Osteoblast (primary cell): ENCODE measurements around the gene PPFIA2. TPM values are rescaled to one million over a fixed set of nuclear protein-coding genes. Genes with fewer than 3 reads are reported as not detected.

Source experiments
- DNase-seq: peaks from one replicate; pipeline ENCODE4 v3.0.0; 2011; ENCODE audit warnings: low spot score, mixed read lengths; ENCODE audit not compliant: insufficient read length; ENCODE audit errors: missing footprints
- H2AFZ ChIP-seq: 2 replicates; pipeline ENCODE4 v1.6.0; 2011; ENCODE audit warnings: mild to moderate bottlenecking, low read length
- H3K27ac ChIP-seq: 2 replicates; pipeline ENCODE4 v1.5.1; 2011; ENCODE audit warnings: mild to moderate bottlenecking, low read depth, low read length, moderate library complexity
- H3K27me3 ChIP-seq: 2 replicates; pipeline ENCODE4 v1.6.0; 2012; ENCODE audit warnings: mild to moderate bottlenecking, control low read depth, inconsistent platforms, low read length, moderate library complexity; ENCODE audit not compliant: insufficient read depth
- H3K36me3 ChIP-seq: 2 replicates; pipeline ENCODE4 v1.5.1; 2011; ENCODE audit warnings: mild to moderate bottlenecking, low read length, control low read depth, moderate library complexity; ENCODE audit not compliant: insufficient read depth
- H3K4me1 ChIP-seq: 2 replicates; pipeline ENCODE4 v1.5.1; 2011; ENCODE audit warnings: mild to moderate bottlenecking, low read length, control low read depth, moderate library complexity; ENCODE audit not compliant: insufficient read depth
- H3K4me2 ChIP-seq: 2 replicates; pipeline ENCODE4 v1.6.0; 2011; ENCODE audit warnings: mild to moderate bottlenecking, low read length; ENCODE audit not compliant: insufficient read depth
- H3K4me3 ChIP-seq: fragments of 200-600 bp; sonication (generic); 3 replicates; pipeline ENCODE4 v1.5.1; 2012; ENCODE audit warnings: mild to moderate bottlenecking, low read length, inconsistent platforms; ENCODE audit not compliant: insufficient read depth
- H3K79me2 ChIP-seq: 2 replicates; pipeline ENCODE4 v1.6.0; 2012; ENCODE audit warnings: mild to moderate bottlenecking, low read length, control low read depth, inconsistent platforms; ENCODE audit not compliant: insufficient read depth
- H3K9me3 ChIP-seq: 2 replicates; pipeline ENCODE4 v1.5.1; 2011; ENCODE audit warnings: low read depth, low read length, control low read depth
- H4K20me1 ChIP-seq: 2 replicates; pipeline ENCODE4 v1.6.0; 2012; ENCODE audit warnings: mild to moderate bottlenecking, low read length, control low read depth; ENCODE audit not compliant: insufficient read depth
- total RNA-seq: library from RNA; depleted of rRNA; stranded (reverse); fragments of >200 nt; gene quantifications from 2 replicates; pipeline ENCODE4 v1.2.3, GENCODE V29; 2012
- TF ChIP-seq, protein P1 (sequence below): IDR thresholded peaks from 2 replicates; pipeline ENCODE4 v1.5.1; 2011; ENCODE audit warnings: mild to moderate bottlenecking, low read depth, low read length, moderate library complexity; ENCODE audit errors: extremely low read depth

PPFIA2 gene
- total RNA-seq, 1 donor = 3.3 TPM

DNA sequence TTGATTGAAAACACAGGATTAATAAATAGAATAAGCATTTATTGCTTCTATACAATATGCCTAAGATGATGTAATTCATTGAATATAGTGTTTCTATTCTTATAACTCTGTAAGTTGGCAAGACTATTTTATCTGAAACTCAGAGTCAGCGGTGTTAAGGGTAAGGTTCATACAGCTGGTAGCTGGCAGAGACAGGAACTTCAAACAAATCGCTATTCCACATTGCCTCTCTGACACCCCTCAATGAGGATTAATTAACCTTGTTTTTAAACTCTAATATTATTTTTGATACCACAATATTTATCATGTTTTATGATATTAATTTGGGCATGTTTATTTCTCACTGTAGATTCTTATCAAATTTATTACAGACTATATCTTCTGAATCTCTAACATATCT lies 357.9 kb downstream of the PPFIA2 start:
- TF ChIP-seq, protein P1, sequence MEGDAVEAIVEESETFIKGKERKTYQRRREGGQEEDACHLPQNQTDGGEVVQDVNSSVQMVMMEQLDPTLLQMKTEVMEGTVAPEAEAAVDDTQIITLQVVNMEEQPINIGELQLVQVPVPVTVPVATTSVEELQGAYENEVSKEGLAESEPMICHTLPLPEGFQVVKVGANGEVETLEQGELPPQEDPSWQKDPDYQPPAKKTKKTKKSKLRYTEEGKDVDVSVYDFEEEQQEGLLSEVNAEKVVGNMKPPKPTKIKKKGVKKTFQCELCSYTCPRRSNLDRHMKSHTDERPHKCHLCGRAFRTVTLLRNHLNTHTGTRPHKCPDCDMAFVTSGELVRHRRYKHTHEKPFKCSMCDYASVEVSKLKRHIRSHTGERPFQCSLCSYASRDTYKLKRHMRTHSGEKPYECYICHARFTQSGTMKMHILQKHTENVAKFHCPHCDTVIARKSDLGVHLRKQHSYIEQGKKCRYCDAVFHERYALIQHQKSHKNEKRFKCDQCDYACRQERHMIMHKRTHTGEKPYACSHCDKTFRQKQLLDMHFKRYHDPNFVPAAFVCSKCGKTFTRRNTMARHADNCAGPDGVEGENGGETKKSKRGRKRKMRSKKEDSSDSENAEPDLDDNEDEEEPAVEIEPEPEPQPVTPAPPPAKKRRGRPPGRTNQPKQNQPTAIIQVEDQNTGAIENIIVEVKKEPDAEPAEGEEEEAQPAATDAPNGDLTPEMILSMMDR = no peak
- H3K4me3 ChIP-seq = no peak overlapping the region

DNA sequence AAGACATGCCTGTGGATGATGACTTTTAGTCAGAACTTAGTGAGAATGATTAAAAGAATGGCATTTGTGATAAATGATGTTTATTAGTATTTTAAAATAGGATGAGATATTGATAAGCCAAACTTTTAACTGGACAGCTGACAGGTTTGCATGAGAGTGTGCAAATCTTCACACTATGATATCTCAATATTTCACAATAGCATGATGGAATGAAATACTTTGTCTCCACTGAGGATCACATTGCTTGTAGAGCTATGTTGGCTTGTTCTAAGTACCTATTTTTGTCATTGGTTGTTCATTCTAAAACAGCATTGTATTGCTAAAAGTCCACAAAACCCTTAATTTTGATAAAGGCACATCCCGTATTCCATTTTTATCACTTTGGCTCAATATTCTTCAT lies 359.1 kb downstream of the PPFIA2 start:
- Histone ChIP-seq H3K27ac (no peak overlapping the region), H3K4me3 (no peak overlapping the region), H3K36me3 (no peaks in the 10 kb centered on the region), H4K20me1 (no peaks in the 10 kb centered on the region), H3K79me2 (no peaks in the 10 kb centered on the region), H3K9me3 (no peaks in the 10 kb centered on the region), H3K27me3 (no peaks in the 10 kb centered on the region), H2AFZ (no peak overlapping the region), H3K4me1 (no peaks in the 10 kb centered on the region), H3K4me2 (no peak overlapping the region)
- DNase-seq = no peak
- TF ChIP-seq, protein P1 = no peak

More for the DNA sequence above, 357.9 kb downstream of the PPFIA2 start:
- Histone ChIP-seq H2AFZ (no peak overlapping the region), H3K27ac (no peak overlapping the region), H3K36me3 (no peaks in the 10 kb centered on the region), H3K27me3 (no peaks in the 10 kb centered on the region), H3K9me3 (no peaks in the 10 kb centered on the region), H4K20me1 (no peaks in the 10 kb centered on the region), H3K4me1 (no peaks in the 10 kb centered on the region), H3K4me2 (no peak overlapping the region), H3K79me2 (no peaks in the 10 kb centered on the region)
- no peak for DNase-seq

DNA sequence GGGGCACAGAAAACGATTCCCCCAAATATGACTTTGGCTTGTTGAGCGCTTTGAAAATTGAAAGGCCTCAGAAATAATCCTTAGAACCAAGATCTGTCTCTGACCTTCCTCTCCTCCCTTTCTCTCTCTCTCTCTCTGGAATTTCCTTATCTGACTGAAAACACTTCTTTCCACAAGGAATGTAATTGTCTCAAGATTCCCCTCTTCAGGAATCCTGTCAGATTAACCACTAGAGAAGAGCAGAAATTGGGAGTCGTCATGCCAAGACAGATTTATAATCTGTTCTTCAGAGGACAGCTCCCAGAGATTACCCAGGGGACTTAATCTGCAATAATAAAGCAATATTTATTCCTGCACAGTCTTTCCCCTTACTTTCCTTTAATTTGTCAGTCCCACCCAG lies 363.7 kb downstream of the PPFIA2 start:
- Histone ChIP-seq H2AFZ (no peak overlapping the region), H3K36me3 (no peaks in the 10 kb centered on the region), H3K27ac (no peak overlapping the region), H3K4me2 (no peak overlapping the region), H4K20me1 (no peaks in the 10 kb centered on the region), H3K4me3 (no peak overlapping the region), H3K79me2 (no peaks in the 10 kb centered on the region), H3K4me1 (no peaks in the 10 kb centered on the region), H3K27me3 (no peaks in the 10 kb centered on the region), H3K9me3 (no peaks in the 10 kb centered on the region)
- TF ChIP-seq, protein P1 = no peak
- no peak for DNase-seq

DNA sequence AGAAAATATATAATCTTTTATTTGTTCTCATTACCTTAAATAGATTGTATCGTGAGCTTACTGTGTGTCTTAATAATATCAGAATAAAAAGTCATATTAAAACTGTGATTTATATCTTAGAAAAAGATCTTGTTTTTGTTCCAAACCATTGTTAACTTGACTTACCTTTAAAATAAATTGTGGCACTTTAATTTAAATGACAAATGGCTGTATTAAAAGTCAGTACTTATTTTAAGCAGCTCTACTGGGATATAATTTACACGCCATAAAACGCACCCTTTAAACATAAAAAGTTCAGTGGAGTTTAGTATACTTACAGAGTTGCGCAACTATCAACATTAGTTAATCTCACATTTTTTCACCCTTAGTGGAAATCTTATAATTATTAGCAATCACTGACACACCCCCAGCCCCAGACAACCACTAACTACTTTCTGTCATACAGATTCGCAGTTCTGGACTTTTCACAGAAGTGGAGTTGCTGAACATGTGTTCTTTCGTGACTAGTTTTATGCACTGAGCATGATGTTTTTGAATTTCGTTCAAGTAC lies 369.5 kb downstream of the PPFIA2 start:
- Histone ChIP-seq H3K4me2 (no peak overlapping the region), H3K27me3 (no peaks in the 10 kb centered on the region), H3K27ac (no peak overlapping the region), H3K9me3 (no peaks in the 10 kb centered on the region), H3K36me3 (no peaks in the 10 kb centered on the region), H3K4me1 (no peaks in the 10 kb centered on the region), H2AFZ (no peak overlapping the region), H3K4me3 (no peak overlapping the region), H4K20me1 (no peaks in the 10 kb centered on the region), H3K79me2 (no peaks in the 10 kb centered on the region)
- no peak for DNase-seq
- TF ChIP-seq, protein P1 = no peak
